ENCODE results near the gene SFTPA2.
"Not testable (repeated sequence)": the region's sequence is repeated elsewhere in the genome, so short reads cannot be mapped to it uniquely, and the experiment has no call there.

Gene SFTPA2

DNA sequence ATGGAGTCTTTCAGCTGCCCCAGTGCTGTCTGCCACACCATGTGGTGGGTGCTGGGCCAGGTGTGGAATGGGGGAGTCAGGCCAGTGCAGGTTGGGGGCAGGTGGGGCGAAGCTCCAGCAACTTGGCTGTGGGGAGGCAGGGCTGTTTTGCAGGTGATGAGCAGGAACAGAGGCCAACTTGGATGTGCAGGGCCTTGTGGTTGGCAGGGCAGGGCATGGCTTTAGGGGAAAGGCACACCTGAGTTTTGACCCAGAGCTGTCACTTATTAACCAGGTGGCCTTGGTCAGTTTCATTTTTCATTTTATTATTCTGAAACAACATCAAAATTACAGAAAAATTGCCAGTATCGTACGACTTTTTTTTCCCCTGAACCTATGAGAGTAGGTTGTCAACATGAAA, 1.1 kb upstream of the SFTPA2 start:
- no peak for DNase-seq (ENCODE audit: low read depth in 2 of 2, low spot score in 1 of 2)

DNA sequence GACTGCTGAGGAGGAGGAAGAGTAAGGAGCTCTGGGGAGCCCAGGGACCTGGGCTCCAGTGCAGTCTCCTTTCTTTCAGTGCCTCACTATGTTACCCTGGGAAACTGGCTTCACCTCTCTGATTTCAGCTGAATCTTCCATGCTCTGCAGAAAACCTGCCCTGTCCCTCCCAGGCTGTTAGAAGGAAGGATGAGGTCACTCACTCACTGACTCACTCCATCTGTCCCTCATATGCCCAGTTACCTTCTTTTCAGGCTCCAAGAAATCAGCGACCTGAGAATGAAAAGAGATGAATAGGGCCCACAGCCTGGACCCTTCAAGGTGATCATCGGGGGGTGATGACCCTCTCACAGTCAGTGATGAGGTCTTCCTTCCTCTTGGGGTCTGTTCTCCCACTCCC, 481 bp downstream of the SFTPA2 start:
- no peak for DNase-seq (ENCODE audit: low read depth in 2 of 2, low spot score in 1 of 2)

DNA sequence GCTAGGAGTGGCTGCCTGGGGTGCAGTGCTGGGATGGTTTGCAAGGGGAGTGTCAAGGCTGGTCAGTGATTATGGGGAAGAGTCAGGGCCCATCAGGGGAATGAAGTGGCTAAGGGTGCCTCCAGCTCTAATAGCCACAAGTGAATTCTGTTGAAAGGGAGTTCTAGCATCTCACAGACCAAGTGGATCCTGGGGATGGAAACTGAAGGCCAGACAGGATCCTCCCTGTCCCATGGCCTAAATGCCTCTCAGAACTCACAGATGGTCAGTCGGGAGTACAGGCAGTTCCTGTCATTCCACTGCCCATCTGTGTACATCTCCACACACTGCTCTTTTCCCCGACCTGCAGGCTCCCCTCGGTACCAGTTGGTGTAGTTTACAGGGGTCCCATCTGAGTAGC, 3.2 kb downstream of the SFTPA2 start:
- not testable (repeated sequence) for DNase-seq (ENCODE audit: low read depth in 2 of 2, low spot score in 1 of 2)

DNA sequence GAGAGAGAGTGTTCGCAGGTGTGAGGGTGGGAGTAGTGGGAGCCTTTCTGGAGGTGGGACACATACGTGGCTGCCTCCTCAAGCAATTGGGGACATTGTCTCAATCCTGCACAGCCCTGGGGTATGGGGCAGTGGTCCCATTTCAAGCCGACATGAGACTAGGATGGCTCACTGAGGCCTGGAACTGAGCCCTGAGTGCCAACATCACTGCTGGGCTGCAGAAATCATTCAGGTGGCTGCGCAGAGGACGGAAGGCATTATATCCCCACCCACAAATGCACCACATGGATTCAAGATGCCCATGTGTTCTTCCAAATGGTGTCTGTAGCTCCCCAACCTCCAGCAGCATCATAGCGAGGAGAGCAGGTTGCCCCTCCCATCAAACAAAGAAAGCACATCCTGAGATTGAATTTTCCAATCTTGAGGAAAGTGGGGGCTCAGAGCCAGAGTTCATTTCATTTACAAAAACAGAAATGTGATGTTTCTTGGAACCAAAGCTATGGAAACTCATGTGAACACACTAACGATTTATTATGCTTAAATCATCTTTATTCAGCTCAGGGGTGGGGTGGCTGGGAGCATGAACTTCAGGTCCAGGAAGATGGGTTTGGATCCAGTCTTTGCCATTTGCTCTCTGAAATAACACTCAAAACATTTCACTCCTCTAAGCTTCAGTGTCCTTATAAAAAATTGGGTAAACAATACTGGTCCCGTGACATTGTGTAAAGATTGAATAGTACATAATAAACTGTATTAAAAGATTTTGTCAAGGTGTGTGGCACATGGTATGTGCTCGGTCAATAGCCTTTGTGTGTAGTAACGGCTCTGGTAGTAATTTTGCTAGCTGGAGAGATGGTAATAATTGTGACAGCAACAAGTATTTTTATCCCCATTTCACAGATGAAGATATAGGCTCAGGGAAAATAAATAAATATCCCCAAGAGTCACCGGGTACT, 4.6 kb downstream of the SFTPA2 start:
- no peak for DNase-seq (ENCODE audit: low read depth in 2 of 2, low spot score in 1 of 2)

DNA sequence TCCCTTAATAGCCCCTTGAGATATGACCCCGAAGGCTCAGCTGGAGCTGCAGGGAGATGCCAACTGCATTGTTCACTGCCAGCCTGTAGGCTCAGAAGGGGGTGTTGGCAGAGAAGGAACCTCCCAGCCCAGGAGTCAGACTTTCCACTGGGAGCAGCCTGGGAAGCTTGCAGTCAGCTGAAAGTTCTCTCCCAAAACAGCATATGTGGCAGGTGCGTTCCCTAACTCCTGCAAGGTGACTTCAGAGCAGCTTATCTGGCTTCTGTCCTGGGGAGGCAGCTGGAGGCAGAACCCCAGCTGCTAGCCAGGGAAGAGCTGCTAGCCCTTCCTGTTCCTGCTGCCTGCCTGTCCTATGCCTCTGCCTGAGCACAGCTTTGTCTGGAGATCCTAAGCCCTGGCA, 8.1 kb downstream of the SFTPA2 start:
- DNase-seq (ENCODE audit: low read depth in 2 of 2, low spot score in 1 of 2) = no peak

DNA sequence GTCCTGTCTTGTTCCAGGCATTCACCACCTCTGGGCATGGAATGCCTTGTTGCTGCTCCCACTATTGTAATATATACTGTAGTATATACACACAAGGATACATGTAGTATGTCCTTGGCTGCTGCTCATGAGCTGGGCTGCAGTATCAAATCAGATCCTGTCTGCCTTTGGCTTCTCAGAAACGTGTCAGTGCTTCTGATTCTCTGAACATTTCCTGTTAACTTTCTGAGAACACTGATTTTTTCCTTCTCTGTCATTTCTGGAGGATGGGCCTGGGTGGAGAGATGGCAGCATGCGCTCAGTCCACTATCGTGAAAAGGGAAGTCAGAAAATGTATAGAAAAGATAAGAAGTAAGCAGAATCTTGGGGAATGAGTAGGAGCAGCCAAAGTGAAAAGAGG, 12.2 kb downstream of the SFTPA2 start:
- no peak for DNase-seq (ENCODE audit: low read depth in 2 of 2, low spot score in 1 of 2)

DNA sequence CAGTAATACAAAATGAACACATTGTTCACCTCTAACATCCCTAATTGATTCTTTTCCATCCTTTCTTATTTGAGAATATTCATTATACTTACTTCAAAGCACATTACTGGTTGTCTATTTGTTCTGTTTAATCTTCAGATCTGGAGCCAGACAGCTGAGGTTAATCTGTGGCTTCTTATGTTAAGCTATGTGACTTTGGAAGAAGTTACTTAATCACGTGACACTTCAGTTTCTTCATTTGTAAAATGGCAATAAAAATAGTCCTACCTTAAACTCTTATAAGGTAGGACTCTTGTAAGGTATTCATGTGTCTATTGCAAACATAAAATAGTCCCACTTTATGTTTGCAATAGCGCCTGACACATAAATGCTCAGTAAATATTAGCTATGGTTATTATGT, 13.1 kb downstream of the SFTPA2 start:
- not testable (repeated sequence) for DNase-seq (ENCODE audit: low read depth in 2 of 2, low spot score in 1 of 2)

DNA sequence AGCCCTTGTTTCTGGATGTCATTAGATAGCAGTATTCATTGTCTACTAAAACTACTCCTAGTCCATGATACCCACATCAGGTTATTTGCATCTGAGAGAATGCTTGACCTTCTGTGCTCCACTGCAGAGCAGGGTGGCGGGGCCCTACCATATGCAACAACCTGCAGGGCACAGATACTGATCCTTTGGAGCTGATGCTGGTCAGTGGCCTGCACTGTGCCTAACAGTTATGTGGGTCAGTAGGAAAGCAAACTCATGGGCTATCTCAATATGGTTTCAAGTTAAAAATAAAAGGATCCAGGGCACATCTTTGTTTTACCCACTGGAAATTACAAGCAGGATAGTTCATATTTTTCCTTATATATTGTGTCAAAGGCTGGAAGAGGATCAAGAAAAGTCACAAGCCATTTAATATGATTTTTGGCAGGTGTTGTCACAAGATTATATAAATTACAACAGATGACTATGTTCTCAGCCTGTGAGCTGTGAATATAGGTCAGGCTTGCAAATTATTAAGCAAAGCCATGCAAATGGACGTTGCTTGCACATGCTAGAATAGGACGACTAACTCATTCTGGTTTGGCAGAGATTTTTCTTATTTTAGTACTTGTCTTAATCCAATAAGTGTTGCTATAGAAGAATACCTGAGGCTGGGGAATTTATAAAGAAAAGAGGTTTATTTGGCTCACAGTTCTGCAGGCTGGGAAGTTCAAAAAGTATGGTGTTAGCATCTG, 15.1 kb downstream of the SFTPA2 start:
- DNase-seq (ENCODE audit: low read depth in 2 of 2, low spot score in 1 of 2) = not testable (repeated sequence)

DNA sequence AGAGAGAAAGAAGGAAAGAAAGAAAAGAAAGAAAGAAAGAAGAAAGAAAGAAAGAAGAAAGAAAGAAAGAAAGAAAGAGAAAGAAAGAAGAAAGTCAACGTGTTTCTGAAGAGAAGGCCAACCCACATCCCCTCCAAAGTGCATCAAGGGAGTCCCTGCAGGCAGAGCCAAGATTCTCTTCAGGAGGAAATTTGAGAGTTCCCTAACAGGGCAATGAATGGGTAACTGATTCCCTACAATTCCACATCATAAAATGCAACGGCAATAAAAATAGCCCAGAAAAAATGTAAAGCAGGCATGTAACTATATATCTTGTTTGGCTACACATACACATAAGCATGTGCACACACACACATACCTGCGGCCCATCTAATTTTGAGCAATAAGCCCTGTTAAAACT, 15.8 kb downstream of the SFTPA2 start:
- not testable (repeated sequence) for DNase-seq (ENCODE audit: low read depth in 2 of 2, low spot score in 1 of 2)

GRCh38 chr10:79542626-79543025, 17.6 kb downstream of the SFTPA2 start:
- DNase-seq (ENCODE audit: low read depth in 2 of 2, low spot score in 1 of 2) = no peak

- not testable (repeated sequence) for DNase-seq (ENCODE audit: low read depth in 2 of 2, low spot score in 1 of 2)
Measured at GRCh38 chr10:79540930-79541329, 19.3 kb downstream of the SFTPA2 start.

- not testable (repeated sequence) for DNase-seq (ENCODE audit: low read depth in 2 of 2, low spot score in 1 of 2)
Measured at GRCh38 chr10:79538311-79538710, 21.9 kb downstream of the SFTPA2 start.

DNA sequence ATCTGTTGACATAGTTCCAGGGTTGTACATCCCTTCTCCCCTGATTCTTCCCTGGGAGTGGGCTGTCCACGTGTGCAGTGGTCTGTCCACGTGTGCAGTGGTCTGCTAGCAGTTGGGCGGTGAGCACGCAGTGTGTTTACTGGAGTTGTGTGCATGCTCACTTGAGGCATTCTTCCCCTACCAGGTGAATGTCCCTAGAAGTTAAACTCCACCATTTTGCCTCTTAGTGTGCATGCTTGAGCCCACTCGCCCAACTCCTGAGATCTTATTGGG, 26.4 kb downstream of the SFTPA2 start:
- not testable (repeated sequence) for DNase-seq (ENCODE audit: low read depth in 2 of 2, low spot score in 1 of 2)

GRCh38 chr10:79533142-79533902, 26.9 kb downstream of the SFTPA2 start:
- not testable (repeated sequence) for DNase-seq (ENCODE audit: low read depth in 2 of 2, low spot score in 1 of 2)

- DNase-seq (ENCODE audit: low read depth in 2 of 2, low spot score in 1 of 2) = not testable (repeated sequence)
Measured at GRCh38 chr10:79528261-79528660, 31.9 kb downstream of the SFTPA2 start.

DNA sequence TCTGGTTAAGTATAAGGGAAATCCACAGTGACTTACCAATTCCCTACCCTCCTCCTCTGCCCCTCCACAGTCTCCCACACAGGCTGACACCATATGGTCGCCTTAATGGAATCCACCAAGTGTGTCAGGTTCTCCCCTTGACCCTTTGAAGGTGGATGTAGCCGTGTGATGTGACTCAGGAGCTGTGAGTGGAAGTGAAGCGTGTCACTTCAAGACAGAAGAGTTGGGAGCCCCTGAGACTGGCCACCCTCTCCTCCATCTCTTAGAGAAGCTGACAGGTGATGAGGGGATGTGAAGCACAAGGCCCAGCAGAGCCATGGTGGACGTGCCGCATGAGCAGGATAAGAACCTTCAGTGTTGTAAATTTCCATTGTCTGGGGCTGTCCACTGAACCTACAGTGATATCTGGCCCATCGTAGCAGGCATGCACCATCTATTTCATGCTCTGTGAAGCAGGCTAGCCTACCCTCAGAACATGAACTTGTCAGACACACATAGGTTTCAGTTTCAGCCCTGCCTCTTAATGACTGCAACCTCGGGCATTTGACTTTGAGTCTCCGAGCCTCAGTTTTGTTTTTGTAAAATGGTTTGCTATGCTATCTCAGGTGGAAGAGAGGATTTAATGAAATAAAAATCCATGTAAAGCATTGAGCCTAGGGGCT, 35.0 kb downstream of the SFTPA2 start:
- not testable (repeated sequence) for DNase-seq (ENCODE audit: low read depth in 2 of 2, low spot score in 1 of 2)

DNA sequence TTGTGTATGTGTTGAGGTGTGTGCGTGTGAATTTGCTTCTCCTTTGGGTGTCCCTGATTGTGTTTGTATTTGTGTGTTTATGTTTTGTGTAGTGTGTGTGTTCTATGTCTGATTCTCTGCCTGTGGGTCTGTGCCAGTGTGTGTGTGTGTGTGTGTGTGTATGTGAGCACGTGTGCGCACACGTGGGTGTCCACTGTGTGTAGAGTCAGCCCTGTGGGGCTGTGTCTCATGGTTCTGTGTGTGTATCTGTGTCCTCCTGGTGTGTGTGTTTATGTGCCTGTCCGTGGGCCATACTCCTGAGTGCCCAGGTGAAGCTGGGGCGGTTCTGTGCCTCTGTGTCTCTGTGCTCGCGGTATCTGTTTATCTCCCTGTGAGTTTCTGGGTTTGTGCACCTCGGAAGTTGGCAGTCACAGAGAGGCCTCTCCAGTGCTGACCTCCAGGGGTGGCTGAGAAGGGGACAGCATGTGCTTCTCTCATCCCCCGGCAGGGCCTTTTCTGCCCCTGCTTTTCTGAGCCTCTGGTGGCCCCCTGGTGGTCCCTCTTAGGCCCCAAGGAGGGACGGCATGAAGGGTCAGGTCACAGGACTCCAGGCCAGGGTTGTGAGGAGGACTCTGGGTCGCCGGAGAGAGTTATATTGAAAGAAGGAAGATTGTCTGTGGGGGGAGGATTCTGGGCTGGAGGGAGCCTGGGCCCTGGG, 36.9 kb downstream of the SFTPA2 start:
- not testable (repeated sequence) for DNase-seq (ENCODE audit: low read depth in 2 of 2, low spot score in 1 of 2)

DNA sequence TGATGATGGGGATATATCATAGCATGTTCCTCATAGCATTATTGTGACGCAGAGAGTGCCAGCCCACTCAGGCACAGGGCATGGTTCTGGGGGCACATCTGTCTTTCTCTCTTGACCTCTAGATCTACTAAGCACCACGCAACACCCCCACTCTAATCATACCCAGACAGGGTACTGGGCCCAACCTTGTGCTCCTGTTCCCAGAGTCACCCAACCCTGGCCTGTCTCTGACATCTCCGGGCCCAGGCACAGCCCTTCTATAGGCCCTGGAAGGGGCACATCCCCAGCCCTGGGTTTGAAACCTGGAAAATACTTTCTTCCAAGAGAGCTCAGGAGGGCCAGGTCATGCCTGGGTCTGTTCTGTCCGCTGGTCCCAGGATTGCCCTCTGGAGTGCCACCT, 37.7 kb downstream of the SFTPA2 start:
- not testable (repeated sequence) for DNase-seq (ENCODE audit: low read depth in 2 of 2, low spot score in 1 of 2)

- not testable (repeated sequence) for DNase-seq (ENCODE audit: low read depth in 2 of 2, low spot score in 1 of 2)
Measured at GRCh38 chr10:79521751-79522150, 38.5 kb downstream of the SFTPA2 start.

DNA sequence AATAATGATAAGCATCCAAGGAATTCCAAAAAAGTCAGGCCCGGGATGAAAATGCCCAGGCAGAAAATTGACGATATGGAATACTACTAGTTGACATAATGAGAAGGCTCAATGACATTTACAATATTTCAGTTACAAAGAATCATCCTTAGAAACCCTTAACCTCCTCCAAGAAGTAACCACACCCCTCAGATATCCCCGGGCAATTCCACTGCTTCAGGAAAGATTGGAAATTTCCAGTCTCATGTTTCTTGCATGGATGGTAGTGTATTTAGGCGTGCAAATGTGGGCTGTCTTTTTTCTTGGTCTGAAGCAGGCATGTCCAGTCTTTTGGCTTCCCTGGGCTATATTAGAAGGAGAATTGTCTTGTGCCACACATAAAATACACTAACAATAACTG, 42.6 kb downstream of the SFTPA2 start:
- DNase-seq (ENCODE audit: low read depth in 2 of 2, low spot score in 1 of 2) = not testable (repeated sequence)

All from stimulated activated CD8-positive, alpha-beta memory T cell treated with anti-CD3 and anti-CD28 coated beads, Interleukin-4, amount 100 ng/mL, for 1 hour (primary cell).